GM12878 (cell line): ENCODE data around the gene GTF3C1. TPM values are rescaled to one million over a fixed set of nuclear protein-coding genes. Genes with fewer than 3 reads are reported as not detected.

Source experiments
- CEBPB ChIP-seq, 2 experiments: fragments of 150-350 bp in 1 of 2; IDR thresholded peaks; 2 replicates each; pipeline ENCODE4 v1.6.1; 2012 to 2014; ENCODE audit warnings: low read depth in 2 of 2, low read length in 2 of 2, borderline replicate concordance in 1 of 2, inconsistent platforms in 1 of 2
- CEBPZ ChIP-seq: fragments of 150-350 bp; IDR thresholded peaks from 2 replicates; pipeline ENCODE4 v1.6.1; 2016; ENCODE audit warnings: low read depth, low read length
- CREM ChIP-seq: IDR thresholded peaks from 2 replicates; pipeline ENCODE4 v1.6.1; 2014; ENCODE audit warnings: antibody characterized with exemption, low read depth
- E4F1 ChIP-seq: fragments of 450-650 bp; IDR thresholded peaks from 2 replicates; pipeline ENCODE4 v1.6.1; 2018; ENCODE audit warnings: borderline replicate concordance, mild to moderate bottlenecking; ENCODE audit not compliant: partially characterized antibody
- EED ChIP-seq: sonication (generic); IDR thresholded peaks from 2 replicates; pipeline ENCODE4 v1.6.1; 2016; ENCODE audit warnings: antibody characterized with exemption, low read depth
- IRF4 ChIP-seq: IDR thresholded peaks from 2 replicates; pipeline ENCODE4 v1.6.1; 2011; ENCODE audit warnings: low read depth, low read length
- KAT2A ChIP-seq: conservative IDR thresholded peaks from 2 replicates; pipeline ENCODE4 v1.6.1; 2011; ENCODE audit warnings: low read depth, low read length; ENCODE audit not compliant: control insufficient read depth
- PKNOX1 ChIP-seq: fragments of 450-650 bp; IDR thresholded peaks from 2 replicates; pipeline ENCODE4 v1.6.1; 2016; ENCODE audit warnings: mild to moderate bottlenecking
- WRNIP1 ChIP-seq: IDR thresholded peaks from 2 replicates; pipeline ENCODE4 v1.6.1; 2011; ENCODE audit warnings: low read depth, low read length, improper control_type of control experiment, borderline replicate concordance
- polyA plus RNA-seq, 11 experiments: library from polyadenylated mRNA; depleted of rRNA in 4 of 11; unstranded in 6 of 11; stranded (reverse) in 5 of 11; fragments of >200 nt; fragmentation: Nextera tagmentation in 4 of 11; fragmentation: Illumina TruSeq in 1 of 11; extraction: Ambion mirVana in 4 of 11; extraction: Trizol in 1 of 11; gene quantifications; 1 replicate in 1 of 11; 2 replicates in 10 of 11; pipeline versions ENCODE4 v1.2.1 to v1.2.3, GENCODE V29; 2011 to 2016; ENCODE audit warnings: inconsistent platforms in 2 of 11, missing spikeins in 2 of 11, low read depth in 1 of 11
- total RNA-seq, 4 experiments: library from RNA; depleted of rRNA in 3 of 4; stranded (reverse); fragments of >200 nt in 3 of 4; fragmentation: Illumina TruSeq in 1 of 4; extraction: Trizol in 1 of 4; gene quantifications; 2 replicates each; pipeline versions ENCODE4 v1.2.1 to v1.2.3, GENCODE V29; 2013 to 2021
- TF ChIP-seq, protein P1 (sequence below): fragments of 450-650 bp; formaldehyde crosslinking; IDR thresholded peaks from 2 replicates; pipeline ENCODE4 v1.4.0; 2022; ENCODE audit warnings: mild to moderate bottlenecking, moderate library complexity
- TF ChIP-seq, protein P2 (sequence below): IDR thresholded peaks from 2 replicates; pipeline ENCODE4 v1.6.1; 2011; ENCODE audit warnings: borderline replicate concordance, low read depth, mild to moderate bottlenecking, moderate library complexity, low read length; ENCODE audit not compliant: insufficient read depth, poor library complexity, severe bottlenecking
- TF ChIP-seq, protein P3 (sequence below): fragments of 450-650 bp; formaldehyde crosslinking; IDR thresholded peaks from 2 replicates; pipeline ENCODE4 v1.4.0; 2020; ENCODE audit warnings: mild to moderate bottlenecking, moderate library complexity

The GTF3C1 gene
- total and polyA plus RNA-seq, 10 of the 15 experiments (the other 5 are each of a cell fraction or from before 2014, with no cell fraction given): 0.98 to 60.9 (median 34.3) TPM

GRCh38 chr16:27428026-27428785 is 121.5 kb downstream of the GTF3C1 start (continued):
- TF ChIP-seq, protein P1, sequence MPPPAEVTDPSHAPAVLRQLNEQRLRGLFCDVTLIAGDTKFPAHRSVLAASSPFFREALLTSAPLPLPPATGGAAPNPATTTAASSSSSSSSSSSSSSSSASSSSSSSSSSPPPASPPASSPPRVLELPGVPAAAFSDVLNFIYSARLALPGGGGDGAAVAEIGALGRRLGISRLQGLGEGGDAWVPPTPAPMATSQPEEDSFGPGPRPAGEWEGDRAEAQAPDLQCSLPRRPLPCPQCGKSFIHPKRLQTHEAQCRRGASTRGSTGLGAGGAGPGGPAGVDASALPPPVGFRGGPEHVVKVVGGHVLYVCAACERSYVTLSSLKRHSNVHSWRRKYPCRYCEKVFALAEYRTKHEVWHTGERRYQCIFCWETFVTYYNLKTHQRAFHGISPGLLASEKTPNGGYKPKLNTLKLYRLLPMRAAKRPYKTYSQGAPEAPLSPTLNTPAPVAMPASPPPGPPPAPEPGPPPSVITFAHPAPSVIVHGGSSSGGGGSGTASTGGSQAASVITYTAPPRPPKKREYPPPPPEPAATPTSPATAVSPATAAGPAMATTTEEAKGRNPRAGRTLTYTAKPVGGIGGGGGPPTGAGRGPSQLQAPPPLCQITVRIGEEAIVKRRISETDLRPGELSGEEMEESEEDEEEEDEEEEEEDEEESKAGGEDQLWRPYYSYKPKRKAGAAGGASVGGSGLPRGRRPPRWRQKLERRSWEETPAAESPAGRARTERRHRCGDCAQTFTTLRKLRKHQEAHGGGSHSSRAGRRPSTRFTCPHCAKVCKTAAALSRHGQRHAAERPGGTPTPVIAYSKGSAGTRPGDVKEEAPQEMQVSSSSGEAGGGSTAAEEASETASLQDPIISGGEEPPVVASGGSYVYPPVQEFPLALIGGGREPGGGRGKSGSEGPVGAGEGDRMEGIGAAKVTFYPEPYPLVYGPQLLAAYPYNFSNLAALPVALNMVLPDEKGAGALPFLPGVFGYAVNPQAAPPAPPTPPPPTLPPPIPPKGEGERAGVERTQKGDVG: no peak
- TF ChIP-seq, protein P2, sequence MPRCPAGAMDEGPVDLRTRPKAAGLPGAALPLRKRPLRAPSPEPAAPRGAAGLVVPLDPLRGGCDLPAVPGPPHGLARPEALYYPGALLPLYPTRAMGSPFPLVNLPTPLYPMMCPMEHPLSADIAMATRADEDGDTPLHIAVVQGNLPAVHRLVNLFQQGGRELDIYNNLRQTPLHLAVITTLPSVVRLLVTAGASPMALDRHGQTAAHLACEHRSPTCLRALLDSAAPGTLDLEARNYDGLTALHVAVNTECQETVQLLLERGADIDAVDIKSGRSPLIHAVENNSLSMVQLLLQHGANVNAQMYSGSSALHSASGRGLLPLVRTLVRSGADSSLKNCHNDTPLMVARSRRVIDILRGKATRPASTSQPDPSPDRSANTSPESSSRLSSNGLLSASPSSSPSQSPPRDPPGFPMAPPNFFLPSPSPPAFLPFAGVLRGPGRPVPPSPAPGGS: no peak
- TF ChIP-seq CREM (no peak), CEBPZ (no peak), KAT2A (no peak), WRNIP1 (no peak), IRF4 (no peak), CEBPB (IDR thresholded peaks at IDR 0.05; ENCODE audit: borderline replicate concordance in 1 of 2, low read depth in 2 of 2, low read length in 2 of 2) (no peak), PKNOX1 (no peak), E4F1 (no peak), EED (0 out of 2 replicates have a peak, but pooled peaks have one; percentile 14)
- TF ChIP-seq, protein P3, sequence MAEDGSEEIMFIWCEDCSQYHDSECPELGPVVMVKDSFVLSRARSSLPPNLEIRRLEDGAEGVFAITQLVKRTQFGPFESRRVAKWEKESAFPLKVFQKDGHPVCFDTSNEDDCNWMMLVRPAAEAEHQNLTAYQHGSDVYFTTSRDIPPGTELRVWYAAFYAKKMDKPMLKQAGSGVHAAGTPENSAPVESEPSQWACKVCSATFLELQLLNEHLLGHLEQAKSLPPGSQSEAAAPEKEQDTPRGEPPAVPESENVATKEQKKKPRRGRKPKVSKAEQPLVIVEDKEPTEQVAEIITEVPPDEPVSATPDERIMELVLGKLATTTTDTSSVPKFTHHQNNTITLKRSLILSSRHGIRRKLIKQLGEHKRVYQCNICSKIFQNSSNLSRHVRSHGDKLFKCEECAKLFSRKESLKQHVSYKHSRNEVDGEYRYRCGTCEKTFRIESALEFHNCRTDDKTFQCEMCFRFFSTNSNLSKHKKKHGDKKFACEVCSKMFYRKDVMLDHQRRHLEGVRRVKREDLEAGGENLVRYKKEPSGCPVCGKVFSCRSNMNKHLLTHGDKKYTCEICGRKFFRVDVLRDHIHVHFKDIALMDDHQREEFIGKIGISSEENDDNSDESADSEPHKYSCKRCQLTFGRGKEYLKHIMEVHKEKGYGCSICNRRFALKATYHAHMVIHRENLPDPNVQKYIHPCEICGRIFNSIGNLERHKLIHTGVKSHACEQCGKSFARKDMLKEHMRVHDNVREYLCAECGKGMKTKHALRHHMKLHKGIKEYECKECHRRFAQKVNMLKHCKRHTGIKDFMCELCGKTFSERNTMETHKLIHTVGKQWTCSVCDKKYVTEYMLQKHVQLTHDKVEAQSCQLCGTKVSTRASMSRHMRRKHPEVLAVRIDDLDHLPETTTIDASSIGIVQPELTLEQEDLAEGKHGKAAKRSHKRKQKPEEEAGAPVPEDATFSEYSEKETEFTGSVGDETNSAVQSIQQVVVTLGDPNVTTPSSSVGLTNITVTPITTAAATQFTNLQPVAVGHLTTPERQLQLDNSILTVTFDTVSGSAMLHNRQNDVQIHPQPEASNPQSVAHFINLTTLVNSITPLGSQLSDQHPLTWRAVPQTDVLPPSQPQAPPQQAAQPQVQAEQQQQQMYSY (CRISPR knock-in tag): no peak
